Mammary epithelial cell (primary cell): ENCODE measurements around the gene GALNT12.

Experiments
- EZH2 ChIP-seq: IDR thresholded peaks from 2 replicates; pipeline ENCODE4 v1.6.1; 2012; ENCODE audit warnings: low read length, inconsistent platforms, borderline replicate concordance
- TF ChIP-seq, protein P1 (sequence below), 2 donors: IDR thresholded peaks in 1 of 2; conservative IDR thresholded peaks in 1 of 2; 2 replicates each; pipeline ENCODE4 v1.5.1; 2011 to 2012; ENCODE audit warnings: inconsistent platforms in 2 of 2, low read length in 2 of 2, mild to moderate bottlenecking in 2 of 2, control low read depth in 1 of 2, low read depth in 1 of 2; ENCODE audit not compliant: insufficient read depth in 1 of 2; ENCODE audit errors: extremely low read depth in 1 of 2

DNA sequence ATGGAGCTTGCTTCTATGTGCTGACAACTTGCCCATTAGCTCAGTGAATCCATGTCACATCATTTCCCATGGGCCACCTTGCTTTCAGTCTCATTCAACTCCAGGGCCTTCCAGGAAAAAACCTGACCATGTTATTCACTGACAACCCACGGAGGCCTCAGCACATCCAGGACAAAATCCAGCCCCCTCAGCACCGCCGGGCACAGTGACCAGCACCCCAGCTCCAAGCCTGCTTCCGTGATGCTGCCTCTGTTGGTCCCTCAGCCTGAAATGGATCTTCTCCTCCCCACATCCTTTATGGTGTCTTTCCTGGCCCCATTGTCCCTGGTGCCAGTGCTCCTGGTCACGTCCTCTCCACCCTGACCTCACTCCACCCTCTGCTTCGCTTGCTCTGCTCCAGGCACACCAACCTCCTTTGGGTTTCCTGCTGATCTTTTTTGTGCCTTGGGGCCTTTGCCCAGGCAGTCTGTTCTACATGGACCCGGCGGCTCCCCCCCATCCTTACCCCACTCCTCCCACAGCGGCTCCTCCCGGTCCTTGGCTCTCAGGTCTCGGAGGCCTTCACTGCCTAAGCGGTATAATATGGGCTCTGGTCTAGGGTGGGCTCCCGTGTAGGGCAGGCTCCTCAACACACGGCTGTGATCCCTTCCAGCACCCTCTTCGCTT, 36.1 kb upstream of the GALNT12 start:
- TF ChIP-seq, protein P1, sequence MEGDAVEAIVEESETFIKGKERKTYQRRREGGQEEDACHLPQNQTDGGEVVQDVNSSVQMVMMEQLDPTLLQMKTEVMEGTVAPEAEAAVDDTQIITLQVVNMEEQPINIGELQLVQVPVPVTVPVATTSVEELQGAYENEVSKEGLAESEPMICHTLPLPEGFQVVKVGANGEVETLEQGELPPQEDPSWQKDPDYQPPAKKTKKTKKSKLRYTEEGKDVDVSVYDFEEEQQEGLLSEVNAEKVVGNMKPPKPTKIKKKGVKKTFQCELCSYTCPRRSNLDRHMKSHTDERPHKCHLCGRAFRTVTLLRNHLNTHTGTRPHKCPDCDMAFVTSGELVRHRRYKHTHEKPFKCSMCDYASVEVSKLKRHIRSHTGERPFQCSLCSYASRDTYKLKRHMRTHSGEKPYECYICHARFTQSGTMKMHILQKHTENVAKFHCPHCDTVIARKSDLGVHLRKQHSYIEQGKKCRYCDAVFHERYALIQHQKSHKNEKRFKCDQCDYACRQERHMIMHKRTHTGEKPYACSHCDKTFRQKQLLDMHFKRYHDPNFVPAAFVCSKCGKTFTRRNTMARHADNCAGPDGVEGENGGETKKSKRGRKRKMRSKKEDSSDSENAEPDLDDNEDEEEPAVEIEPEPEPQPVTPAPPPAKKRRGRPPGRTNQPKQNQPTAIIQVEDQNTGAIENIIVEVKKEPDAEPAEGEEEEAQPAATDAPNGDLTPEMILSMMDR (conservative IDR thresholded peaks at IDR 0.05 in 1 of 2, IDR thresholded peaks at IDR 0.05 in 1 of 2; ENCODE audit: extremely low read depth in 1 of 2, insufficient read depth in 1 of 2, low read depth in 1 of 2, low read length in 2 of 2), result no peak
- TF ChIP-seq EZH2, result no peak
